ENCODE measurements around the gene PRKCE.

- TF ChIP-seq CTCF (IDR thresholded peaks at IDR 0.05; ENCODE audit: extremely low read depth in 1 of 2, insufficient read depth in 1 of 2, low read depth in 1 of 2, low read length in 2 of 2), result no peak
- TF ChIP-seq EZH2 (IDR thresholded peaks at IDR 0.05; ENCODE audit: borderline replicate concordance, low read depth, low read length, severe bottlenecking), result no peak
- no peak for TF ChIP-seq POLR2A (IDR thresholded peaks at IDR 0.05; ENCODE audit: low read depth, low read length)
- no peak for TF ChIP-seq MAX (IDR thresholded peaks at IDR 0.05; ENCODE audit: insufficient read depth, insufficient read length)
- TF ChIP-seq GATA2 (IDR thresholded peaks at IDR 0.05; ENCODE audit: insufficient read depth, insufficient read length, low read depth, low read length), result peak; percentile 86
- TF ChIP-seq JUN (IDR thresholded peaks at IDR 0.05; ENCODE audit: borderline replicate concordance, insufficient read depth, insufficient read length, low read depth), result no peak
Measured at GRCh38 chr2:46086578-46087070, 435.1 kb downstream of the PRKCE start.
